Islet of Langerhans (tissue), 1 donor: ENCODE measurements around the gene JMJD1C.
A peak's percentile ranks its signal among the peaks of the same experiment; 100 is the strongest.

Experiments used
- FAIRE-seq: peaks from one replicate; lab custom pipeline; 2011; peaks lifted over from hg19 to GRCh38; lab: Jason Lieb, UNC

The JMJD1C gene

GRCh38 chr10:63219749-63220148 is 246.0 kb downstream of the JMJD1C start:
- FAIRE-seq: no peak

DNA sequence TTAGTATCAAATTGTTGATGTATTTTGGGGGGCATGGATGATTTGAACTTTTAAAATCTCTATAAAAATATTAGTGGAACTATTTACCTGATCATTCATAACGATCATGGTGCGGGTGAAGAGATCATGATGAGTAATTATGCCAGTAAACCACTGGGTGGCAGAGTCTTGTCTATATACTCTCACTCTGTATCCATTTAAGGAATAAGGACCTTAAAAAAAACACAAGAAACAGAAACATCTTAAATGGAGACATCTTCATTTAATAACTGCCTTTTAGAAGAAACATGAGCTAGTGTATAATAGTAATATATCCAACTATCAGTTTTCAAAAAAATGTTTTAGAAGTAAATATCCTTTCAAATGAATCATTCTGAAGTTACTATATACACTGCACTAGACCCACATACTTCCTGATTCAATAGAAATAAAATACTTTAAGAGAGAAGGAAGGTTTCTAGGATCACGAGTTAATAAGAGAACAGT is 248.6 kb downstream of the JMJD1C start:
- peak; percentile 89 for FAIRE-seq

- no peak for FAIRE-seq
Observed at GRCh38 chr10:63214571-63214970, 251.2 kb downstream of the JMJD1C start.

DNA sequence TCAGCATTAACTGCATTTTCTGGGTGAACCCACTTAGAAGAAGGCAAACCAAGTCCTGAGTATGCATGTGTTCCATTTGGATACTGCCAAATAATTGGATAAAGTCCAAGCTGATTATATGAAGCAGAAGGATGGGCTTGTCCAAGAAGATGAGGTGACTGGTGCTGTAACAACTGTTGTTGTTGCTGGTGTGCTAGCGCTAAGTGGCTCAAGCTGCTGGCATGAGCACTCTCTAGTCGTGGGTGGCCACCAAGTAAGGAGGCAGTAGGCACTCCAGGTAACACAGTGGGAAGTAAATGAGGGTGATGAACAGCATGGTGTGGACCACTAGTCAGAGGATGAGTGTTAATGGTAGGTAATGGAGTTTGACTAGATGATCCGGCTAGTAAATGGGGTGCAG is 252.3 kb downstream of the JMJD1C start:
- FAIRE-seq: no peak

DNA sequence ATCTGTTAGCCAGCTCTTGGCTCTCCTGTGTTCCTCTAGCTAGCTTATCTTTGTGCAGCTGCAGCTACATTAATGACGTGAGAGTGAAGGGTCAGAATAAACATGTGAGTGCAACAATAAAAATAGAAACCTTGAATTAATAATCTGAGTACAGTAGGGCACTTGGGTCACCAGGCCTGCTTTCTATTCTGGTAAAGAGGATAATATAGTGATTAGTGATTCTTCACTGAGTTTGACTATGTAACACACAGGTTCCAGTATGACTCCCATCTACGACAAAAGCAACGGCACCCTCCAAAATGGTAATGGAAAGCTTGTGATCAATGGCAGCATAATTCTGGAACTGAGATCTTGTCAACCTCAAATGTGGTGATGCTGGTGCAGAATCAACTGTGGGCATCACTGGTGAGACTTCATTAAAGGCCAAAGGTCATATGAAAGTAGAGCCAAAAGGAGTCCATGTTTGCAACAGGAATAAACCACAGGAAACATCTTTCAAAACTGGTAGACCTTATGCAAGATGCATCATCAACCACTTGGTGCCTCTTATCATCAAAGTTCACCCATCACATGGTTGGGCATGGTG is 255.1 kb downstream of the JMJD1C start:
- FAIRE-seq: no peak

- no peak for FAIRE-seq
Observed at GRCh38 chr10:63209705-63210104, 256.1 kb downstream of the JMJD1C start.

DNA sequence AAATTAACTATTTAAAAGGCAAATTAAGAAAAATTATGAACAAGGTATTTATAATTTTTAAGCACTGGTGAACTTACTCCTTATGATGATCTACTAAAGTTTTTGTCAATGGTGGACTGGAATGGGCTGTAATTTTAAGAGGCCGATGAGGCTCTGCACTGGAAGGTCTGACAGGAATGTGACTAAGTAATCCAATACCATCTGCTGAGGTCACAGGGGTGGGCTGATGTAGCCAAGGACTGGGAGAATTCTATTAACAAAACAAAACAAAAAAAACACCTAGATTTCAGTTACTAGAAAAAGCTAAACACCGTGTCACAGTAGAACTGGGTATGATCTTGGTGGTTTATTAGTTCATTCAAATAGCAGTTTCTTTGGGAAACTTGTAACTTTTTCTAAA is 256.8 kb downstream of the JMJD1C start:
- peak; percentile 38 for FAIRE-seq

DNA sequence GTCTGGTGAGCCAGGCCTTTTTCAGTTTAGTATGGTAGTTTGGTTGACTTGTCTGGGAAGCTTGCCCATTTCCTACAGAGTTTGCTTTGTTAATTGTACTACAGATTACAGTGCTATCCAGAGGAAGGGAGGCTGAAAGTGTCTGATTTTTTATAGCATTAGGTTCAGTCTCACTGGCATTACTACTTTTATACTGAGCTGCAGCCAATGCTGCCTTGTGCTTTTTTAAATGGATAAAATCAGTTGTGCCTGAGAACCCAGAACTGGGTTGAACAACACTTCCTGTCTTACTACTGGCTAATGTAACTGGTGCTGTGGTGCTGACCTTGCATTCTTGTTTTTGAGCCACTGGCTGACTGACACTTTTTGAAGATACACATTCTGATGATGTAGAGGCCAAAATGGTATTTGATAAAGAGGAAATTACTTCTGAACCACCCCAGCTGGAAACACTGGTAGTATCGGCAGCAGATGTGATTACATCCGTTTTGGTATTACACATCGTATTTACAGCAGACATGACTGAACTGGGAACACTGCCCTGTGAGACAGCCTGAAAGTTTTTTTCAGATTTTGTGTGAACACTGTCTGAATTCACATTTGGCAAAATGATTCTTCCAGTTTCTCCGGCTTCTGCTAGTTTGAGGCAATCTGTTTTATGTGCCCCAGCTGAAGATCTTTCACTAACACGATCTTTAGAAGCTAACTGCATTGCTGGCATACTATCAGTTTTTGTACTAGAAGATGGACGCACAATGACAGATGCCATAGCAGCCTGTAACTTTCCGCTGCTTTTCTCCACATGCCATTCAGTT is 258.6 kb downstream of the JMJD1C start:
- peak; percentile 13 for FAIRE-seq

DNA sequence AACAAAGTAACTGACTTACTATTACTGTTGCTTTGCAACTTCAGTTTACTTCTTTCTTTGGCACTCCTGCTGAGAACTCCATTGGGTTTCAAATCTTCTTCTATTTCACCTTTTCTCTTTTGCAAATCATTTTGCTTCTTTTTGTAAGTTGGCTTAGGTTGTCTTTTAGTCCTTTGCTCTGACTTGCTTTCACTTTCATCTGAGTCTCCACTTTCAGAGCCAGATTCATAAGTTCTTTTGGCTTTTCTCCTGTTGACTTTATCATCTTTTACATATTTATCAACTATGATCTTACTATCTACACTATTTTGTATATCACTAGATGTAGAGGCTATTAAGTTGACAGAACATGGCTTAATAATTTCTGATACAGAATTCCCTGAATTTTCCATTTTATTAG is 259.2 kb downstream of the JMJD1C start:
- FAIRE-seq: no peak

DNA sequence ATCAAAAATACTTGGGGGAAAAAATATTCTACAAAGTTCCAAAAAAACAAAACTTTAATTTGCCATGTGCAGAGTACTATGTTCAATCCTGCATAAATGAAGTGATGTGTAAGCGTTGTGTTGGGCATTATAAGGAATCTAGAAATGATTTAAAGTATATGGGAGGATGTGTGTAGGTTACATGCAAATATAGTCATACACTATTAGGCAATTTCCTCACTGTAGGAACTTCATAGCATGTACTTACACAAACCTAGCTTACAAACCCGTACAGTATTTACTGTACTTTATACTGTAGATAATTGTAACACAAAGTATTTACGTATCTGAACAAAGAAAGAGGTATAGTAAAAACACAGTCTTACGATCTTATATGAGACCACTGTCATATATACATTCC is 260.4 kb downstream of the JMJD1C start:
- no peak for FAIRE-seq

- no peak for FAIRE-seq
Observed at GRCh38 chr10:63204667-63205391, 260.9 kb downstream of the JMJD1C start.

- no peak for FAIRE-seq
Observed at GRCh38 chr10:63201118-63201517, 264.7 kb downstream of the JMJD1C start.

DNA sequence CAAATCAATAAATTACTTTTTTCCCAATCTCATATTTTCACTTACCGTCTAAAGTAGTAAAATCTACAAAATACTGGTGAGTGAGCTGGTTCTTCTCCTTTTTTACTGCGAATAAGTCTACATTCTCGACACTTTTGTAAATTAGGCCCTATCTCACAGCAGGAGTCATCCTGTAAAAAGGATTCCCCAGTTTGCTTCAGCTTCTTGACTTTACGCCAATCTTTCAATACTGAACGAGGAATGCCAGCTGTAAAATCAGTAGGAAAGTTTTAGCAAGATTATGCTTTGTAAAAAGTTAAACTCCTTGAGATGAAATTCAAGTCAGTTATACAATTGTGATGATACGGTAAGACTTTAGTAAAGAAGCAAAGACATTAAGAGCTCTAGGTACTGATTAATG is 265.3 kb downstream of the JMJD1C start:
- FAIRE-seq: no peak

GRCh38 chr10:63199716-63200115 is 266.1 kb downstream of the JMJD1C start:
- no peak for FAIRE-seq

DNA sequence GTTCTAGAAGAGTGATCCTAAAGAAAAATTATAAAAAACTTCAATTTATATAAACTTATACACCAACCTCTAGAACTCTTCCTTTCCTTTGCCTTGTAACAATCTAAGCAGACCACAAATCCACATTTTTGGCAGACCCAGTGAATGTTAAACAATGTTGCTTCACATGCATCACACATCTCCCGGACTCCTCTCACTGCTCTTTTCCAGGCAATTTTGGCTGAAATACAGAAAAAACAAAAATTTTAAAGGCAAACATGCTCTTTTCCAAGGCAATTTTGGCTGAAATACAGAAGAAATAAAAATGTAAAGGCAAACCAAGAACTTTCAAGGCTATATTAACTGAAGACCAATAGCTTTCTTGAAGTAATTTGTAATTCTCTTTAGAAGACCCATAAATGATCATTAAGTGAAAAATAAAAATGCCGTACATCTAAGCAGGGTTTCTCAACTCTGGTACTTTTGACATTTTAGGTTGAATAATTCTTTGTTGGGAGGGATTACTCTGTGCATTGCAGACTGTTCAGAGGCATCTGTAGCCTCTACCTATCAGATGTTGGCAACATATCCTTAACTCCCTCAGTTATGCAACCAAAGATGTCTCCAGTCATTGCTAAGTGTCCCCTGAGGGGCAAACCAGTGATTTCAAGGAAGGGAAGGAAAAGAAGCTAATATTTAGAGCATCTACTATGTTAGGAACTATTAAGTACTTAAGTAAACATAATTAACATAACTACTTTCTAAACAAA is 268.3 kb downstream of the JMJD1C start:
- no peak for FAIRE-seq

DNA sequence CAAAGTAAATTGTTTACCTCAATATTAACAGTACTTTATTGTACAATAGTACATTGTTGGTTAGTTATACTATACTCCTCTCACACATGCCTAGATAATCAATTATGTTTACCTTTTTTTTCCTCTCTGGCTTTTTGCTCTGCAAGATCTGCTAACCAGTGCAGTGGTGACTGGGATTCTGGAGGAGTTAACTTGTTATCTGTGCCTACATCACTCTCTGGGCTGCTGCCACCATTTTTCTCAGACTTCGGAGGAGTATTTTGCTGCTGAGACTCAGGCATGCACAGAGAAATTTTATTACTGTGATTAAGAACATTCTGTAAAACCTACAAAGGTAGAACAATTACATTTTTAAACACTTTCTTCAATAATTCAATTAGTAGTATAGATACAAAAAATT is 273.0 kb downstream of the JMJD1C start:
- no peak for FAIRE-seq

DNA sequence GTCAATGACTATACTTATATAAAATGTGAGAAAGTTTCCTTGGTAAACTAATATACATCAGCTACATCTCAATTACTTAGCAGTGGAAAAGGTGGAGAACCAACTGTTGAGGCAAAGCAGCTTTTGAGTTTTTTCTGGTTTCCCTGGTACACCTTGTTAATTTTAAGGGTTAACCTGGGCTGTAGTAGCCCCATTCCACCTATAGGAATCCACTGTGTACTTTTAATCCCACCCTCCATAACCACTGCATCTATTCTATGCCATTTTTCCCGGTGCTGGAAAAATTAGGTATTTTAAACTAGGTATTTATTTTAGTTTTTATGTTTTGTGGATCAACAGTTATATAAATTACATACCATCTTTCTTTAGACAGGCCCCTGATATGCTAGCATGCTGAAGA is 290.2 kb downstream of the JMJD1C start:
- FAIRE-seq: no peak

- FAIRE-seq: no peak
Observed at GRCh38 chr10:63173468-63174232, 292.1 kb downstream of the JMJD1C start.

DNA sequence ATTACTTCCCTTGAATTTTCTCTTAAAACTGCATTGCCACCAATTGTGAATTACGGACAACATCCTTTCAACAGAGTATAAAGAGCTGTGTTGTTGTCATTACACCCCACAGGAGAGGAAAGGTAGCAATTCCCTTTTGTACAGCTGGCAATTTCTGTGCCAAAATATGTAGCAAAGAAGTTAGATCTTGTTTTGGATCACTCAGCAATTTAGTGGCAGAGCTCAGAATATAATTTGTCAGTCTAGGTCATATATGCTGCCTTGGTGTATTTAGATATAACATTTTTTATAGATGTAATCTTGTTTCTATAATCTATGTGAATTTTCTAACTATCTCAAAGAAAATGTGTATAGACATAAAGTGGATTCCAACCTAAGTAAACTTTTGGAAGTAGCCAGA is 293.9 kb downstream of the JMJD1C start:
- FAIRE-seq: no peak

DNA sequence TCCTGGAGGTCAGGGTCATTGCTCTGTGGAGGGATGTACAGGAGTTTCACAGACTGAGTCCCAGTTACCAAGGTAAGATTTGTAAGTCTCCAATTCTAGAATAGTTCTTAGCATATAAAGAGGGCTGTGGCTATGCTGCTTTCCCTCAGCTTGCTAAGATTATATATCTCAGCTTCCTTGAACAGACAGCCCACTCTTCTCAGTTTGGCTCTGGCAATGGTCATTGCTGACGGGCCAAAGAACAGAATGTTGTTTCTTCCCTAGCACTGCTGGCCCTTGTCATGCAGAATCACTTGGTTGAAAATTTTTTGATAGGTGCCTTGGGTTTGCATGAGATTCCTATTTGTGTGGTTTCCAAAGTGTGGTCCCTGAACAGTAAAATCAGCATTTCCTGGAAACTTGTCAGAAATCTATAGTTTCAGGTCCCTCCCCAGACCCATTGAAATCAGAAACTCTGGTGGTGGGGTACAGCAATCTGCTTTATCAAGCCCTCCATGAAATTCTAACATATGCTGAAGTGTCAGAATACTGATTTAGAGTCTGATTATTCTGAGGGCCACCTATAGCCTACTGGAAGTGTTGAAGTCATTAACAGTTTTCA is 294.4 kb downstream of the JMJD1C start:
- no peak for FAIRE-seq

DNA sequence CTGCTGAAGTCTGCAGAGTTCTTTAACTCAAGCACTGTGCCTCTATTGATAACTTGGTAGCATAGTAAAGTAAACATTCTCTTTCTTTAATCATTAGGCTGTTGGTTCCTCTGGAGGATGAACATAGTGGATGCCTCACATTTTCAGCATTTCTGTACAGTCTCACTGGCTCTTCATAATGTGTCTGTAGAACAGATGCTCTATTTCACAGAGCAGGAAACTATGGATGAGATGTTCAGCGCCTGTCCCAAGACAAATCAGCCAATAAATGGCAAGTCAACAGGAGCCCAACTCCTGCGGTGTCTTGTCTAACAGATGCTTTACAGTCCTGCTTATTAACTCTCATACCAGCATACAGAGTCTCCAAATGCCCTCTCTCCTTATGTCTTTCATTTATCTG is 296.2 kb downstream of the JMJD1C start:
- FAIRE-seq: no peak
